ENCODE measurements around the gene ADAD2.

DNA sequence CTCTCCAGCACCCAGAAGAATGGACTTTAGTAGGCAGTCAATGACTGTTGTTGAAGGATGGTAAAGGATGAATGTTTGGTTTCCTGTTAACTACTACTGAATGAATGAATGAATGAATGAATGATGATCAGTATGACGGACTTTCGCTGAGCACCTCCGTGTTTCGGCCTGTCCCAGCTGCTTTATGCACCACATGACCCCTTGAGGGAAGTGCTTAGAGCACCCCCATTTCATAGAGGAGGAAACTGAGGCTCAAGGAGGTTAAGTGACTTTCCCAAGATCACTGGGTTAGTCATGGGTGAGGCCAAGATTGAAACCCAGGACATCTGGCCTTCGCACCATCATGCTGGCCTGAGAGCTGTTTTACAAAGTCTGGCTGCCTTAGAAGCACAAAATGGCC is 42.0 kb downstream of the ADAD2 start:
- TF ChIP-seq, protein P1, sequence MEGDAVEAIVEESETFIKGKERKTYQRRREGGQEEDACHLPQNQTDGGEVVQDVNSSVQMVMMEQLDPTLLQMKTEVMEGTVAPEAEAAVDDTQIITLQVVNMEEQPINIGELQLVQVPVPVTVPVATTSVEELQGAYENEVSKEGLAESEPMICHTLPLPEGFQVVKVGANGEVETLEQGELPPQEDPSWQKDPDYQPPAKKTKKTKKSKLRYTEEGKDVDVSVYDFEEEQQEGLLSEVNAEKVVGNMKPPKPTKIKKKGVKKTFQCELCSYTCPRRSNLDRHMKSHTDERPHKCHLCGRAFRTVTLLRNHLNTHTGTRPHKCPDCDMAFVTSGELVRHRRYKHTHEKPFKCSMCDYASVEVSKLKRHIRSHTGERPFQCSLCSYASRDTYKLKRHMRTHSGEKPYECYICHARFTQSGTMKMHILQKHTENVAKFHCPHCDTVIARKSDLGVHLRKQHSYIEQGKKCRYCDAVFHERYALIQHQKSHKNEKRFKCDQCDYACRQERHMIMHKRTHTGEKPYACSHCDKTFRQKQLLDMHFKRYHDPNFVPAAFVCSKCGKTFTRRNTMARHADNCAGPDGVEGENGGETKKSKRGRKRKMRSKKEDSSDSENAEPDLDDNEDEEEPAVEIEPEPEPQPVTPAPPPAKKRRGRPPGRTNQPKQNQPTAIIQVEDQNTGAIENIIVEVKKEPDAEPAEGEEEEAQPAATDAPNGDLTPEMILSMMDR (IDR thresholded peaks at IDR 0.05) = no peak
- no peak for TF ChIP-seq POLR2A (IDR thresholded peaks at IDR 0.05)

All from esophagus squamous epithelium (tissue), 4 donors.